Type B pancreatic cell (in vitro differentiated cells): ENCODE measurements around the gene OLIG3. TPM values are rescaled to one million over a fixed set of nuclear protein-coding genes. Genes with fewer than 3 reads are reported as not detected.

ENCODE experiments used
- DNase-seq: peaks from one replicate; pipeline ENCODE4 v3.0.0; 2021; ENCODE audit warnings: mixed read lengths; ENCODE audit not compliant: unreplicated experiment; ENCODE audit errors: extremely low spot score
- H3K27ac Mint-ChIP-seq: 2 replicates; pipeline ENCODE4 v1.8.0; 2021; ENCODE audit warnings: mild to moderate bottlenecking, mixed read lengths
- H3K27me3 Mint-ChIP-seq: 2 replicates; pipeline ENCODE4 v1.8.0; 2021; ENCODE audit warnings: mixed read lengths
- H3K36me3 Mint-ChIP-seq: 2 replicates; pipeline ENCODE4 v1.8.0; 2021; ENCODE audit warnings: mixed read lengths
- H3K4me1 Mint-ChIP-seq: one replicate; pipeline ENCODE4 v1.8.0; 2021; ENCODE audit warnings: mixed read lengths; ENCODE audit not compliant: unreplicated experiment
- H3K4me3 Mint-ChIP-seq: 2 replicates; pipeline ENCODE4 v1.8.0; 2021; ENCODE audit warnings: mild to moderate bottlenecking, mixed read lengths
- H3K9me3 Mint-ChIP-seq: 2 replicates; pipeline ENCODE4 v1.8.0; 2021; ENCODE audit warnings: mixed read lengths
- CTCF ChIP-seq: fragments of 200-600 bp; sonication (generic); conservative IDR thresholded peaks from 2 replicates; pipeline ENCODE4 v1.5.0; 2021; ENCODE audit warnings: antibody characterized with exemption, mild to moderate bottlenecking
- total RNA-seq: library from RNA; stranded (reverse); gene quantifications from 2 replicates; pipeline ENCODE4 v1.2.1, GENCODE V29; 2021; ENCODE audit warnings: low replicate concordance

The OLIG3 gene
- total RNA-seq, 1 donor from 2014 or later: 3.4 TPM

DNA sequence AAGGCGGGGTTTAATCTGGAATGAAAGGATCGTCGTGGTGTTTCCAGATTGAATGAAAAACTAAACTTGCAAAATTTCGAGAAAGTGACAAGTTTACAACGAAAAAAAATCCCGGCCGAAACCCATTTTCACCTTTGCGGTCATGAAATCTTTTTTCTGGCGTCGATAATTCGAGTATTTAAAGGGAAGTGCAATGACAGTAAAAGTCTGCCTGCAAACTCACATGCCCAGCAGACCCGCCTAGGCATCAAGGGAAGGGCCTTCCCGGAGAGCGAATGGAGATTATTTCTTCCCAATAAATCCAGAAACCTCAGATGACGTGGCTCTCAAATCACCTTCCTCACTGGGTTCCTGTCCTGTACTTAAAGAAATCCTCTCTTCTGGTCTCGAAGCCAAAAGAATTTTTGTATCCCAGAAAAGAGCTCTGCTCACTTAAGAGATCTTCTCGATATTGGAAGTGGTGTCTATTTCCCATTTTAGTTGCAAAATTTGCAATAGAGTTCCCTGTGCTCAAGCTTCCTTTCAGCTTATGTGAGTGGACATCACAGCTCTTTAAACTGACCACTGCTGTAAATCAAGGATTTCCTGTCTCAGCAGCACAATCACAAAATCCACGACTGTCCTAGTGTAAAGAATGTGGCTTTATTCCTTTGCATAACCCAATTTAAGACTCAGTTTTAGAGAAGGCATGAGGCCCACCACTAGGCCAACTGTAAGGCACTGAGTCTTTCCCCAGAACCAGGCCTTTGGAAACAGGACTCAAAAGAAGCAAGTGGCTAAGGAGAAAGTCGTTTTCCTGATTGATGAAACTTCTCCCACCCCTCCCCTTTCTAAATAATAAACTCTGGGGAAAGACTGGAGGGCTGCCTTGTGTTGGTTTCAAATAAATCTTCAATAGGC lies 3.9 kb downstream of the OLIG3 start:
- no peak for DNase-seq
- peaks cover 98% of the 10 kb centered on the region for H3K27me3 Mint-ChIP-seq
- H3K4me1 Mint-ChIP-seq: peaks cover 11% of the 10 kb centered on the region
- peaks cover 3% of the 10 kb centered on the region for H3K36me3 Mint-ChIP-seq
- H3K27ac Mint-ChIP-seq: no peak overlapping the region
- peak overlapping the region; percentile 58 for H3K4me3 Mint-ChIP-seq
- TF ChIP-seq CTCF: no peak
- H3K9me3 Mint-ChIP-seq: no peaks in the 10 kb centered on the region

DNA sequence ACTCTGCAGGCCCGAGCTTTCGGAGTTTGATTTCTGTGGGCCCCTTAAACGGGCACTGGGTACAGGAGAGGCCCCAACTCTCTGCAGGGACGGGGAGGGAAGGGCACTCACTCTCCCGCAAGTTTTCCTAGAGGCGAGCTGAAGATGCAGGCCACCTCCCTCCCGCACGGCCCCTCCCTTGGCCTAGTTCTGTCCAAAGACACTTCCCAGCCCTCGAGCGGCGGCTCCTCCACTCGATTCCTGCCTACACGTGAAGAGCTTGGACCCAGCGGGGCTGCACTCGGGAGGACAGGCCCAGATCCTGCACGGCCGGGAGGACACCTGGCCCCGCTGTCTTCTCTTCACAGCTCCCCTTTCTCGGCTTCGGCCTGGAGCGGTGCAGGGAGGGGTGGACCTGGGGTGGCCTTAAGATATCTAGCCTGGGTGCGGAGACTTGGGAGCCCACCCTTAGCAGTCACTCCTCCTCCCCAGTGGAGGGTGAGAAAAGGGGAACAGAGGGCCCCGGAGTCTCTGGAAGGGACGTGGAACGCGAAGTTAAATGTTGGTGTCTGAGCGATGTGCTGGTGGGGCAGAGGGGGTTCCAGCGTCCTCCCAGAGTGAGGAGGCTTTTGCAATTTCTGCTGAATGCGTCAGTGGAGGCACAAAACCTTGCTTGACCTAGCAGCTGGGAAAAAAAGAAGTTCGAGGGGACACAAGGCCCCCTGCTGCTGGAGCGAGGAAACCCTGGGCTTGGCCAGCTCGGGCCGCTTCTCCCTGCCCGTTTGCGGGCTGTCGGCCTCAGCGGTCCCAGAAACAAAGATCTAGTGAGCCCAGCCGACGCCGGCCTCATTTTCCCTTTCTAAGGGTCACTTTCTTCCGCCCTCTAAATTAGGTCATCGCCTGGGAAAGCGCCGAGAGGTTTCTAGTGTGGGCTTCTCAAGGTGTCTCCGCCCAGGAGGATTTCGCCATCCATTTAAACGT lies 4.9 kb downstream of the OLIG3 start:
- no peaks in the 10 kb centered on the region for H3K9me3 Mint-ChIP-seq
- no peak for DNase-seq
- peak overlapping the region; percentile 58 for H3K4me3 Mint-ChIP-seq
- H3K27ac Mint-ChIP-seq: no peak overlapping the region
- H3K4me1 Mint-ChIP-seq: peaks cover 11% of the 10 kb centered on the region
- TF ChIP-seq CTCF: peak; percentile 38
- H3K27me3 Mint-ChIP-seq: peaks cover 98% of the 10 kb centered on the region
- peaks cover 3% of the 10 kb centered on the region for H3K36me3 Mint-ChIP-seq

DNA sequence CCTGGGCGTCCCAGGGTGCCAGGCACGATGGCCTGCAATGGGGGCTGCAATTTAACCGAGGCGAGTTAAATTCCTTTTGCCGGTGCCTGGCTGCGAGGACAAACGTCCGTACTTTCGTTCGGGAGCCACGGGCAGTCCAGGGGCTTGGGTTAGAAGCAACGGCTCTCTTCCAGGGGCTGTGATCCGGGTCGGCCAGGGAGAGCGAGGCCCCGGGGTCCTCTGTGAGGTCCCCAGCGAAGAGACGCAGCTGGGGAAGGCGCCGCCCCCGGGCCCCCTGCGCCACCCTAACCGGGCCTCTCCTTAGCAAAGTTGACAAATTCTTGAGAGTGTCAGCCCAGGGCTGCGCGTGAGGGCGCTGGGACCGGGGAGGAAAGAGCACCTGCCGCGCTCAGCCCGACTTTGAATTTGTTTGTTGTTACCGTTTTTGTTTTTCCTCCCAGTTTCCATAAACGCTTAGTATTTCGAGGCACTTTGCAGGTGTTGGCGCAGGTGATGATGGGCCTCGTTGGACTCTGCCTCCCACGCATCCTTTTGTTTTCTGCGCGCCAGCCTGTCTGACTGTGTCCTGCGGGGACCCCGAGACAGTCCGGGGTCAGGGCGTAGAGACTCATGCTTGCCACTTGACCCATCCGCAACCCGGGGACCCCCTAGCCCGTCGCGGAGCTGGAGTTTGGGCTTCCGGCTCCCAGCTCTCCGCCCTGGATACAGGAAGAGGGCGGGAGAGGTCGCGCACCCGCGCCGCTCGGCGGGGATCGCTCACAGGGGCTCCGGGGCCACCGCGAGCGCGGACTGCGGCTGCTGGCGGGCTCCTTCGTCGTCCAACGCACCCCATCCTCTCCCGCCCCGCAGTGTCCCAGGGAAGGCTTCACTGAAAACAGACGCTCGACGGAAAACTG lies 5.8 kb downstream of the OLIG3 start:
- TF ChIP-seq CTCF: no peak
- peaks cover 98% of the 10 kb centered on the region for H3K27me3 Mint-ChIP-seq
- peak overlapping the region; percentile 70 for H3K4me3 Mint-ChIP-seq
- H3K9me3 Mint-ChIP-seq: no peaks in the 10 kb centered on the region
- peaks cover 3% of the 10 kb centered on the region for H3K36me3 Mint-ChIP-seq
- DNase-seq: no peak
- H3K4me1 Mint-ChIP-seq: peaks cover 11% of the 10 kb centered on the region
- no peak overlapping the region for H3K27ac Mint-ChIP-seq

GRCh38 chr6:137487869-137488149 lies 6.4 kb downstream of the OLIG3 start:
- H3K36me3 Mint-ChIP-seq: peaks cover 2% of the 10 kb centered on the region
- H3K27ac Mint-ChIP-seq: no peak overlapping the region
- no peaks in the 10 kb centered on the region for H3K9me3 Mint-ChIP-seq
- DNase-seq: peak; percentile 69
- no peak overlapping the region for H3K4me3 Mint-ChIP-seq
- peaks cover 11% of the 10 kb centered on the region for H3K4me1 Mint-ChIP-seq
- no peak for TF ChIP-seq CTCF
- peaks cover 98% of the 10 kb centered on the region for H3K27me3 Mint-ChIP-seq
